Heart right ventricle (tissue), 16 donors: Measurements from ENCODE around the gene RAPSN. TPM values are rescaled to one million over a fixed set of nuclear protein-coding genes. Genes with fewer than 3 reads are reported as not detected.

ENCODE experiments used
- ATAC-seq, 8 donors: fragments of 200-7000 bp; cut with Tn5 transposase; one replicate each; pipeline ENCODE4 v1.9.1; 2020; ENCODE audit warnings: mild to moderate bottlenecking in 8 of 8, moderate library complexity in 8 of 8, moderate number of reproducible peaks in 1 of 8
- DNase-seq, 2 donors: peaks; one replicate each; pipeline ENCODE4 v3.0.0-alpha.2; 2020
- H3K27ac ChIP-seq, 10 donors: fragments of 200-600 bp; sonication (generic) in 2 of 10; one replicate each; pipeline versions ENCODE4 v1.5.0 to v1.8.0; 2020 to 2022; ENCODE audit warnings: mild to moderate bottlenecking in 3 of 10
- H3K27me3 ChIP-seq, 7 donors: fragments of 200-600 bp; one replicate each; pipeline ENCODE4 v1.8.0; 2021 to 2022; ENCODE audit warnings: mild to moderate bottlenecking in 2 of 7
- H3K36me3 ChIP-seq, 9 donors: fragments of 200-600 bp; sonication (generic) in 1 of 9; one replicate each; pipeline versions ENCODE4 v1.5.0 to v1.8.0; 2020 to 2022; ENCODE audit warnings: mild to moderate bottlenecking in 2 of 9
- H3K4me1 ChIP-seq, 9 donors: fragments of 200-600 bp; sonication (generic) in 1 of 9; one replicate each; pipeline versions ENCODE4 v1.5.0 to v1.8.0; 2020 to 2022; ENCODE audit warnings: mild to moderate bottlenecking in 4 of 9
- H3K4me3 ChIP-seq, 10 donors: fragments of 200-600 bp; sonication (generic) in 2 of 10; one replicate each; pipeline versions ENCODE4 v1.5.0 to v1.8.0; 2020 to 2022; ENCODE audit warnings: mild to moderate bottlenecking in 7 of 10, moderate library complexity in 2 of 10
- H3K9me3 ChIP-seq, 11 donors: fragments of 200-600 bp in 10 of 11; sonication (generic) in 2 of 11; one replicate each; pipeline versions ENCODE4 v1.5.0 to v1.8.0; 2013 to 2022; ENCODE audit warnings: mild to moderate bottlenecking in 2 of 11, control low read depth in 1 of 11, moderate library complexity in 1 of 11
- CTCF ChIP-seq, 9 donors: fragments of 200-600 bp; sonication (generic) in 2 of 9; IDR thresholded peaks; one replicate each; pipeline versions ENCODE4 v1.5.0 to v1.8.0; 2021 to 2022; ENCODE audit warnings: antibody characterized with exemption in 9 of 9, mild to moderate bottlenecking in 5 of 9, moderate library complexity in 1 of 9
- WGBS, 2 donors: extraction: QIAGEN DNeasy Blood & Tissue Kit; methylation state at CpG; one replicate each; pipeline ENCODE4 v1.1.7; 2013; ENCODE audit warnings: inconsistent platforms in 1 of 2; 5-methylcytosine and 5-hydroxymethylcytosine counted together
- intact Hi-C, 10 donors: fragments of 100-400 bp; cut with DNase I; formaldehyde crosslinking; loops; one replicate each; pipeline versions ENCODE4 v1.11.1 to v1.14.2; 2022
- microRNA-seq, 2 donors: library from miRNA; unstranded; fragments of <30 nt; microRNA quantifications; one replicate each; pipeline ENCODE4 v1.2.0, GENCODE V29; 2021
- polyA plus RNA-seq, 2 donors: library from polyadenylated mRNA; stranded (reverse); fragments of 200-250 nt; gene quantifications; one replicate each; pipeline ENCODE4 v1.2.3, GENCODE V29; 2013
- total RNA-seq, 10 donors: library from RNA; stranded (reverse); fragmentation: NEBNext Ultra II Directional in 3 of 10; extraction: Animal tissue kit (Norgen Biotek cat#: 25700) in 3 of 10; gene quantifications; one replicate each; pipeline versions ENCODE4 v1.2.1 to v1.2.4, GENCODE V29; 2021 to 2023
- donor health status: Arrhythmogenic right ventricular cardiomyopathy.
- donor health status: ischemic (EF 13 %, LVEDD 7.1; RV severe dilation, severe dysfunction).
- donor health status: healthy with polysubstance abuse.
- donor health status: DM: no; HTN: yes; CAD: no.
- donor health status: DM: no; HTN: no; CAD: no.
- donor health status: ischemic (EF 25% LVEDD 6.9; RV normal size, moderate dysfunction).
- donor health status: ischemic (EF 25% LVEDD 5.7; RV mildly dilated, moderate dysfunction).
- donor health status: healthy.
- donor health status: DM: yes; HTN: yes; CAD: no.
- donor health status: Ischemic cardiomyopathy.
- donor health status: ischemic (EF 35%, LVEDD 5.7; RV mildly dilated, moderate dysfunction).
- donor health status: nonischemic (EF 11% LVEDD 7.7; RV severe dilation, severe dysfunction).
- donor health status: DM: yes; HTN: yes; CAD: no.
- donor health status: PGD.
- donor health status: ischemic (EF 29% LVEDD 5.4; RV normal size, mild dysfunction).
- donor health status: nonischemic (EF 23%, LVEDD 6.1; RV moderate dilation, normal function).

RAPSN gene
- total and polyA plus RNA-seq, 12 donors: 0.33 to 10.2 (median 4.0) TPM

- intact Hi-C loops: no loop called here
- Histone ChIP-seq H3K9me3 (no peaks in the 10 kb centered on the region), H3K27me3 (no peaks in the 10 kb centered on the region), H3K4me1 (peaks cover 0 to 61% (median 5%) of the 10 kb centered on the region in 9 donors), H3K4me3 (peak overlapping the region in 1 of 10 donors; percentile 31), H3K27ac (peak overlapping the region in 4 of 10 donors; percentile 7 to 100 (median 46)), H3K36me3 (no peaks in the 10 kb centered on the region)
- TF ChIP-seq CTCF (IDR thresholded peaks at IDR 0.05): no peak
- DNase-seq: no peak
- no peak for ATAC-seq
- 88 to 92% methylated on average over 28 of the region's 28 CpGs for WGBS, 2 donors
Measured at GRCh38 chr11:47388697-47389576, 60.0 kb downstream of the RAPSN start.

GRCh38 chr11:47387944-47388696 is 60.8 kb downstream of the RAPSN start:
- Histone ChIP-seq H3K4me3 (peak overlapping the region in 1 of 10 donors; percentile 31), H3K9me3 (no peaks in the 10 kb centered on the region), H3K27ac (peak overlapping the region in 3 of 10 donors; percentile 31 to 100 (median 60)), H3K36me3 (no peaks in the 10 kb centered on the region), H3K4me1 (peaks cover 0 to 60% (median 0%) of the 10 kb centered on the region in 9 donors), H3K27me3 (no peaks in the 10 kb centered on the region)
- ATAC-seq (peak in 3 of 8 donors; percentile 18 to 38 (median 34)), DNase-seq (no peak)
- TF ChIP-seq CTCF (IDR thresholded peaks at IDR 0.05): no peak
- intact Hi-C loops: no loop called here
- 78 to 79% methylated on average over 13 of the region's 13 CpGs for WGBS, 2 donors

Small RNA genes lying within 50 kb of the gene (microRNA-seq; reads per million reads assigned to microRNA genes)
- gene MIR4487: 0 reads per million in 2 donors

Other genes with a start within 250 kb of the RAPSN start
- gene DDB2, start 234.2 kb downstream of the RAPSN start, total RNA-seq: 10 to 100 TPM in 4 of 10 donors, 1 to 10 TPM in 6; 6.4 to 22.5 (median 8.3) TPM
- gene DDB2, start 234.2 kb downstream of the RAPSN start, polyA plus RNA-seq: 10 to 100 TPM in 1 of 2 donors, 1 to 10 TPM in 1; 8.1 to 30.6 TPM
- 10 to 100 TPM; 17.2 to 38.8 (median 21.8) TPM for gene ACP2, start 200.3 kb downstream of the RAPSN start, total RNA-seq
- 10 to 100 TPM; 28.9 to 42.6 TPM for gene ACP2, start 200.3 kb downstream of the RAPSN start, polyA plus RNA-seq
- gene NR1H3, start 191.1 kb downstream of the RAPSN start, total RNA-seq: 10 to 100 TPM in 4 of 10 donors, 1 to 10 TPM in 6; 6.6 to 26.5 (median 9.7) TPM
- 10 to 100 TPM; 15.5 to 49.2 TPM for gene NR1H3, start 191.1 kb downstream of the RAPSN start, polyA plus RNA-seq
- gene MADD, start 179.0 kb downstream of the RAPSN start, total RNA-seq: 10 to 100 TPM; 23.8 to 54.8 (median 35.7) TPM
- gene MADD, start 179.0 kb downstream of the RAPSN start, polyA plus RNA-seq: 10 to 100 TPM; 24.4 to 35.1 TPM
- 1,000 to 10,000 TPM; 1,404 to 3,138 (median 2,490) TPM for gene MYBPC3, start 96.4 kb downstream of the RAPSN start, total RNA-seq
- gene MYBPC3, start 96.4 kb downstream of the RAPSN start, polyA plus RNA-seq: 1,000 to 10,000 TPM in 1 of 2 donors, 100 to 1,000 TPM in 1; 484 to 2,250 TPM
- 10 to 100 TPM in 3 of 10 donors, 1 to 10 TPM in 7; 3.4 to 38.9 (median 6.7) TPM for gene SPI1, start 70.6 kb downstream of the RAPSN start, total RNA-seq
- 10 to 100 TPM in 1 of 2 donors, 1 to 10 TPM in 1; 6.7 to 10.2 TPM for gene SPI1, start 70.6 kb downstream of the RAPSN start, polyA plus RNA-seq
- 10 to 100 TPM; 31.1 to 54.5 (median 40.8) TPM for gene SLC39A13, start 40.5 kb downstream of the RAPSN start, total RNA-seq
- 10 to 100 TPM; 62.3 to 86.4 TPM for gene SLC39A13, start 40.5 kb downstream of the RAPSN start, polyA plus RNA-seq
- gene PSMC3, start 22.7 kb downstream of the RAPSN start, total RNA-seq: 100 to 1,000 TPM; 129 to 171 (median 140) TPM
- 100 to 1,000 TPM; 184 to 272 TPM for gene PSMC3, start 22.7 kb downstream of the RAPSN start, polyA plus RNA-seq
- 10 to 100 TPM; 68.3 to 97.0 (median 87.7) TPM for gene CELF1, start 104.0 kb upstream of the RAPSN start, total RNA-seq
- gene CELF1, start 104.0 kb upstream of the RAPSN start, polyA plus RNA-seq: 10 to 100 TPM; 24.4 to 35.8 TPM
- 10 to 100 TPM; 16.9 to 24.6 (median 21.3) TPM for gene PTPMT1, start 116.5 kb upstream of the RAPSN start, total RNA-seq
- 10 to 100 TPM; 36.4 to 66.9 TPM for gene PTPMT1, start 116.5 kb upstream of the RAPSN start, polyA plus RNA-seq
- 10 to 100 TPM; 13.6 to 21.0 (median 16.2) TPM for gene KBTBD4, start 129.8 kb upstream of the RAPSN start, total RNA-seq
- gene KBTBD4, start 129.8 kb upstream of the RAPSN start, polyA plus RNA-seq: 1 to 10 TPM; 3.1 to 9.2 TPM
- gene NDUFS3, start 129.9 kb upstream of the RAPSN start, total RNA-seq: 100 to 1,000 TPM; 171 to 359 (median 287) TPM
- gene NDUFS3, start 129.9 kb upstream of the RAPSN start, polyA plus RNA-seq: 100 to 1,000 TPM; 291 to 570 TPM
- 1 to 10 TPM in 1 of 10 donors, under 1 TPM in 4, not detected in 5; 0.19 to 1.0 (median 0.24) TPM for gene FAM180B, start 137.5 kb upstream of the RAPSN start, total RNA-seq
- gene FAM180B, start 137.5 kb upstream of the RAPSN start, polyA plus RNA-seq: under 1 TPM in 1 of 2 donors, not detected in 1; 0.07 TPM
- under 1 TPM in 9 of 10 donors, not detected in 1; 0.15 to 0.85 (median 0.37) TPM for gene C1QTNF4, start 145.3 kb upstream of the RAPSN start, total RNA-seq
- 1 to 10 TPM; 1.2 to 1.4 TPM for gene C1QTNF4, start 145.3 kb upstream of the RAPSN start, polyA plus RNA-seq
- gene MTCH2, start 193.4 kb upstream of the RAPSN start, total RNA-seq: 100 to 1,000 TPM in 7 of 10 donors, 10 to 100 TPM in 3; 90.7 to 137 (median 104) TPM
- gene MTCH2, start 193.4 kb upstream of the RAPSN start, polyA plus RNA-seq: 100 to 1,000 TPM in 1 of 2 donors, 10 to 100 TPM in 1; 23.8 to 114 TPM